Measurements from ENCODE around the gene DPH2. TPM values are rescaled to one million over a fixed set of nuclear protein-coding genes. Genes with fewer than 3 reads are reported as not detected.

DPH2 gene
- total RNA-seq, 1 experiment from 2014 or later = 38.9 TPM

DNA sequence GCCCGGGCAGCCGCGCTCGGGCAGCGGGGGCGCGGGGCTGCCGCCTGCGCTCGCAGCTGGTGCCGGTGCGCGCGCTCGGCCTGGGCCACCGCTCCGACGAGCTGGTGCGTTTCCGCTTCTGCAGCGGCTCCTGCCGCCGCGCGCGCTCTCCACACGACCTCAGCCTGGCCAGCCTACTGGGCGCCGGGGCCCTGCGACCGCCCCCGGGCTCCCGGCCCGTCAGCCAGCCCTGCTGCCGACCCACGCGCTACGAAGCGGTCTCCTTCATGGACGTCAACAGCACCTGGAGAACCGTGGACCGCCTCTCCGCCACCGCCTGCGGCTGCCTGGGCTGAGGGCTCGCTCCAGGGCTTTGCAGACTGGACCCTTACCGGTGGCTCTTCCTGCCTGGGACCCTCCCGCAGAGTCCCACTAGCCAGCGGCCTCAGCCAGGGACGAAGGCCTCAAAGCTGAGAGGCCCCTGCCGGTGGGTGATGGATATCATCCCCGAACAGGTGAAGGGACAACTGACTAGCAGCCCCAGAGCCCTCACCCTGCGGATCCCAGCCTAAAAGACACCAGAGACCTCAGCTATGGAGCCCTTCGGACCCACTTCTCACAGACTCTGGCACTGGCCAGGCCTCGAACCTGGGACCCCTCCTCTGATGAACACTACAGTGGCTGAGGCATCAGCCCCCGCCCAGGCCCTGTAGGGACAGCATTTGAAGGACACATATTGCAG is 33.2 kb upstream of the DPH2 start:
- Mint-ChIP-seq H3K27ac (ENCODE audit: low read depth, unreplicated experiment) (no peak overlapping the region), H3K4me3 (ENCODE audit: unreplicated experiment) (no peak overlapping the region), H3K27me3 (ENCODE audit: insufficient read depth, unreplicated experiment) (no peaks in the 10 kb centered on the region), H3K4me1 (ENCODE audit: insufficient read depth, unreplicated experiment) (peaks cover 24% of the 10 kb centered on the region), H3K9me3 (ENCODE audit: unreplicated experiment) (no peaks in the 10 kb centered on the region), H3K36me3 (ENCODE audit: insufficient read depth, unreplicated experiment) (no peaks in the 10 kb centered on the region)
- POLR2A ChIA-PET = interaction anchor here (0.6 to 3.8 kb wide), 6 partner anchors 9 to 266 kb away, joined by 3 to 17 read pairs (median 6); partner anchors contain the start of genes ATP6V0B and IPO13
- TF ChIP-seq, protein P1, sequence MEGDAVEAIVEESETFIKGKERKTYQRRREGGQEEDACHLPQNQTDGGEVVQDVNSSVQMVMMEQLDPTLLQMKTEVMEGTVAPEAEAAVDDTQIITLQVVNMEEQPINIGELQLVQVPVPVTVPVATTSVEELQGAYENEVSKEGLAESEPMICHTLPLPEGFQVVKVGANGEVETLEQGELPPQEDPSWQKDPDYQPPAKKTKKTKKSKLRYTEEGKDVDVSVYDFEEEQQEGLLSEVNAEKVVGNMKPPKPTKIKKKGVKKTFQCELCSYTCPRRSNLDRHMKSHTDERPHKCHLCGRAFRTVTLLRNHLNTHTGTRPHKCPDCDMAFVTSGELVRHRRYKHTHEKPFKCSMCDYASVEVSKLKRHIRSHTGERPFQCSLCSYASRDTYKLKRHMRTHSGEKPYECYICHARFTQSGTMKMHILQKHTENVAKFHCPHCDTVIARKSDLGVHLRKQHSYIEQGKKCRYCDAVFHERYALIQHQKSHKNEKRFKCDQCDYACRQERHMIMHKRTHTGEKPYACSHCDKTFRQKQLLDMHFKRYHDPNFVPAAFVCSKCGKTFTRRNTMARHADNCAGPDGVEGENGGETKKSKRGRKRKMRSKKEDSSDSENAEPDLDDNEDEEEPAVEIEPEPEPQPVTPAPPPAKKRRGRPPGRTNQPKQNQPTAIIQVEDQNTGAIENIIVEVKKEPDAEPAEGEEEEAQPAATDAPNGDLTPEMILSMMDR (IDR thresholded peaks at IDR 0.05; ENCODE audit: unreplicated experiment) = no peak
- intact Hi-C loops (cut with micrococcal nuclease) = loop anchor here (10.0 kb wide), 2 partner anchors 82 to 702 kb away; no protein-coding TSS in a partner anchor
- no TSS peak for BruUV-seq (replicated peaks)
- DNase-seq (ENCODE audit: unreplicated experiment) = no peak
- CTCF ChIA-PET = interaction anchor here (0.7 to 13.0 kb wide), 6 partner anchors 11 to 173 kb away, joined by 3 to 369 read pairs (median 6); partner anchors contain the start of gene IPO13

GRCh38 chr1:43937179-43937865 is 32.5 kb upstream of the DPH2 start:
- Mint-ChIP-seq H3K27me3 (ENCODE audit: insufficient read depth, unreplicated experiment) (no peaks in the 10 kb centered on the region), H3K4me3 (ENCODE audit: unreplicated experiment) (no peak overlapping the region), H3K36me3 (ENCODE audit: insufficient read depth, unreplicated experiment) (no peaks in the 10 kb centered on the region), H3K27ac (ENCODE audit: low read depth, unreplicated experiment) (no peak overlapping the region), H3K9me3 (ENCODE audit: unreplicated experiment) (no peaks in the 10 kb centered on the region), H3K4me1 (ENCODE audit: insufficient read depth, unreplicated experiment) (peaks cover 22% of the 10 kb centered on the region)
- no peak for DNase-seq (ENCODE audit: unreplicated experiment)
- CTCF ChIA-PET = interaction anchor here (0.7 to 1.2 kb wide), 5 partner anchors 8 to 174 kb away, joined by 3 to 7 read pairs (median 4); partner anchors contain the start of gene IPO13
- TF ChIP-seq, protein P1 (IDR thresholded peaks at IDR 0.05; ENCODE audit: unreplicated experiment) = no peak
- POLR2A ChIA-PET = interaction anchor here (0.5 to 3.8 kb wide), 7 partner anchors 9 to 265 kb away, joined by 3 to 17 read pairs (median 5); partner anchors contain the start of gene IPO13
- intact Hi-C loops (cut with micrococcal nuclease) = loop anchor here (10.0 kb wide), 2 partner anchors 83 to 703 kb away; no protein-coding TSS in a partner anchor
- no TSS peak for BruUV-seq (replicated peaks)

DNA sequence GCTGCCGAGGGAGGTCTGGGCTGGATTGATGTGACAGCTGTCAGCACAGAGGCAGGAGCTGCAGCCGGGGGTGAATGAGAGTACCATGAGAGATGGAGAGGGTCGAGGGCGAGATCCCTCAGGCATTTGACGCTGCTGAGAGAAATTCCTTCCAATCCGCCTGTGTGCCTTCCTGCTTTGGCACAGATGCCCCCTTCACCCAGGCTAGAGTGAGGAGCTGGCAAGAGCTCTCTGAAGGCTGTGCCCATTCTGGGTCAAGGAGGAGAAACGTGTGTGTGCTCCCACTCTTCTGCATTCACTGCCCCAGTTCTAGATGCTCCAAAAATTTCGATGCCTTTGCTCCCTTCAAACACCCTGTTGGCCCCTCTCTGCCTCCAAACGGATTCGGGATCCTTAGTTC is 31.4 kb upstream of the DPH2 start:
- Mint-ChIP-seq H3K36me3 (ENCODE audit: insufficient read depth, unreplicated experiment) (no peaks in the 10 kb centered on the region), H3K4me3 (ENCODE audit: unreplicated experiment) (no peak overlapping the region)

More for the DNA sequence above, 31.4 kb upstream of the DPH2 start:
- Mint-ChIP-seq H3K4me1 (ENCODE audit: insufficient read depth, unreplicated experiment) (peaks cover 12% of the 10 kb centered on the region), H3K27ac (ENCODE audit: low read depth, unreplicated experiment) (no peak overlapping the region), H3K27me3 (ENCODE audit: insufficient read depth, unreplicated experiment) (no peaks in the 10 kb centered on the region), H3K9me3 (ENCODE audit: unreplicated experiment) (no peaks in the 10 kb centered on the region)
- intact Hi-C loops (cut with micrococcal nuclease) = loop anchor here (10.0 kb wide), 2 partner anchors 84 to 704 kb away; no protein-coding TSS in a partner anchor
- ChIA-PET POLR2A (interaction anchor here (0.8 to 1.6 kb wide), 2 partner anchors 36 to 56 kb away, joined by 3 to 4 read pairs; partner anchors contain the start of gene ATP6V0B), CTCF (interaction anchor here (0.5 to 3.0 kb wide), 5 partner anchors 7 to 186 kb away, joined by 3 to 20 read pairs (median 4); no protein-coding TSS in a partner anchor)
- BruUV-seq (replicated peaks) = no TSS peak
- TF ChIP-seq, protein P1 (IDR thresholded peaks at IDR 0.05; ENCODE audit: unreplicated experiment) = no peak
- DNase-seq (ENCODE audit: unreplicated experiment) = no peak

Measured in MCF 10A (cell line).